D341Med (cell line): ENCODE results near the gene GIMAP6.
"Not testable (repeated sequence)": the region's sequence is repeated elsewhere in the genome, so short reads cannot be mapped to it uniquely, and the experiment has no call there.

Experiments
- DNase-seq: peaks from one replicate; pipeline ENCODE4 v3.0.0; 2012; ENCODE audit warnings: low spot score

GIMAP6 gene

GRCh38 chr7:150585199-150585598 lies 47.0 kb downstream of the GIMAP6 start:
- no peak for DNase-seq

GRCh38 chr7:150580638-150581394 lies 51.4 kb downstream of the GIMAP6 start:
- no peak for DNase-seq

DNA sequence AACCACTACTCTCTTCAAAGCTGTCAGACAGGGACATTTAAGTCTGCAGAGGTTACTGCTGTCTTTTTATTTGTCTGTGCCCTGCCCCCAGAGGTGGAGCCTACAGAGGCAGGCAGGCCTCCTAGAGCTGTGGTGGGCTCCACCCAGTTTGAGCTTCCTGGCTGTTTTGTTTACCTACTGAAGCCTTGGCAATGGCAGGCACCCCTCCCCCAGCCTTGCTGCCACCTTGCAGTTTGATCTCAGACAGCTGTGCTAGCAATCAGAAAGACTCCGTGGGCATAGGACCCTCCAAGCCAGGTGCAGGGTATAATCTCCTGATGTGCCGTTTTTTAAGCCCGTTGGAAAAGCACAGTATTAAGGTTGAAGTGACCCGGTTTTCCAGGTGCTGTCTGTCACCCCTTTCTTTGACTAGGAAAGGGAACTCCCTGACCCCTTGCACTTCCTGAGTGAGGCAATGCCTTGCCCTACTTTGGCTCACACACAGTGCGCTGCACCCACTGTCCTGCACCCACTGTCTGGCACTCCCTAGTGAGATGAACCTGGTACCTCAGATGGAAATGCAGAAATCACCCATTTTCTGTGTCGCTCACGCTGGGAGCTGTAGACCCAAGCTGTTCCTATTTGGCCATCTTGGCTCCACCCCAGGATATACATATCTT lies 52.1 kb downstream of the GIMAP6 start:
- DNase-seq: not testable (repeated sequence)
